SK-N-SH (cell line): ENCODE measurements around the gene PHLPP1.

Experiments used
- CTCF ChIP-seq: fragments of 200-600 bp; sonication (generic); IDR thresholded peaks from 2 replicates; pipeline ENCODE4 v1.6.1; 2017; ENCODE audit warnings: antibody characterized with exemption, mild to moderate bottlenecking, moderate library complexity
- NRF1 ChIP-seq: IDR thresholded peaks from 2 replicates; pipeline ENCODE4 v1.6.1; 2012; ENCODE audit warnings: low read depth, mild to moderate bottlenecking, low read length
- RAD21 ChIP-seq: IDR thresholded peaks from 2 replicates; pipeline ENCODE4 v1.6.1; 2012; ENCODE audit warnings: mild to moderate bottlenecking, low read length
- RCOR1 ChIP-seq: fragments of 150-350 bp; IDR thresholded peaks from 2 replicates; pipeline ENCODE4 v1.6.1; 2017; ENCODE audit warnings: antibody characterized with exemption, low read length

DNA sequence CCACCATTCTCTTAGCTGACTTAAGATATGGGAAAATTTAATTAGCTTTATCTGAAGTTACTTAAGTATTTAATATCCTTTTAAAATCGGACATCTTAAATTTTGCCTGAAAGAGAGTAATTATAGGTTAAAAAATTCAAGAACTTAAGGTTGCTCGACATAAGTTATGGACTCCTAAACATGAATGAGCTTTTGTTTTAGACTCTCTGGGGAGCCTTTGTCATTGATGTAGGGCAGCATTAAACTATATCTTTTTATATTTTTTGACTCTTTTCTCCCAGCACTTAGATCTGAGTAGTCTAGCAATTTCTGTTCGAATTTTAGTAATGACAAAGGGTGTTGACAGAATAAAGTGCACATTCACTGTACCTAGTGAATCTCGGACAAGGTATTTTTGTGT is 4.7 kb downstream of the PHLPP1 start:
- TF ChIP-seq NRF1 (no peak), CTCF (no peak), RCOR1 (no peak), RAD21 (no peak)
